K562 (cell line): Measurements from ENCODE around the gene CD109. TPM values are rescaled to one million over a fixed set of nuclear protein-coding genes. Genes with fewer than 3 reads are reported as not detected.

ENCODE experiments used
- ATAC-seq: fragments of 200-7000 bp; cut with Tn5 transposase; 3 replicates; pipeline ENCODE4 v1.9.1; 2020; ENCODE audit warnings: moderate library complexity
- BruUV-seq: library from RNA; stranded (reverse); fragments of 400-500 nt; replicated peaks from 2 replicates; lab custom pipeline; 2021; lab: Mats Ljungman, UMichigan
- CTCF ChIA-PET: fragments of 300-600 bp; formaldehyde crosslinking; extraction: SDS; loops from one replicate; lab custom pipeline; 2021; ENCODE audit warnings: low intra/inter-chr PET ratio; lab: Yijun Ruan, JAX
- POLR2A ChIA-PET: fragments of 300-600, 350-650 bp; sonication (Branson Sonifier 250); formaldehyde crosslinking; extraction: SDS; loops from one replicate; lab custom pipeline; 2021; ENCODE audit warnings: antibody characterized with exemption, inconsistent platforms; lab: Yijun Ruan, JAX
- DNase-seq, 4 experiments: peaks; one replicate each; pipeline versions ENCODE4 v3.0.0 to v3.0.0-alpha.2; 2011 to 2018; ENCODE audit warnings: low spot score in 3 of 4, mixed read lengths in 3 of 4; ENCODE audit errors: extremely low read depth in 1 of 4
- FAIRE-seq: peaks from 2 replicates; lab custom pipeline; 2011; peaks lifted over from hg19 to GRCh38; lab: Jason Lieb, UNC
- H2AFZ ChIP-seq: 2 replicates; pipeline ENCODE4 v1.6.0; 2011; ENCODE audit warnings: low read depth, low read length, control low read depth, inconsistent platforms
- H3K27ac ChIP-seq: fragments of 200-600 bp; 3 replicates; pipeline ENCODE4 v1.8.0; 2011; ENCODE audit warnings: low read depth, mild to moderate bottlenecking, control low read depth, inconsistent platforms, low read length, moderate library complexity, mixed read lengths; ENCODE audit errors: extremely low read depth
- H3K27me3 ChIP-seq, 2 experiments: fragments of 300-600 bp in 1 of 2; 2 replicates in 1 of 2; 3 replicates in 1 of 2; pipeline versions ENCODE4 v1.6.0 to v1.8.0; 2011; ENCODE audit warnings: inconsistent platforms in 2 of 2, low read length in 2 of 2, mild to moderate bottlenecking in 1 of 2, mixed read lengths in 1 of 2, moderate library complexity in 1 of 2; ENCODE audit not compliant: control insufficient read depth in 2 of 2, insufficient read depth in 2 of 2
- H3K36me3 ChIP-seq: fragments of 300-600 bp; 3 replicates; pipeline ENCODE4 v1.8.0; 2011; ENCODE audit warnings: mild to moderate bottlenecking, low read length, inconsistent platforms; ENCODE audit not compliant: control insufficient read depth, insufficient read depth
- H3K4me1 ChIP-seq, 2 experiments: fragments of 200-600 bp in 1 of 2; replicated peaks in 1 of 2; 2 replicates in 1 of 2; 3 replicates in 1 of 2; pipeline versions ENCODE4 v1.5.1 to v1.8.0; 2011; ENCODE audit warnings: inconsistent platforms in 2 of 2, low read length in 2 of 2, mild to moderate bottlenecking in 1 of 2, mixed read lengths in 1 of 2, moderate library complexity in 1 of 2; ENCODE audit not compliant: control insufficient read depth in 2 of 2, insufficient read depth in 2 of 2
- H3K4me2 ChIP-seq: 2 replicates; pipeline ENCODE4 v1.6.1; 2011; ENCODE audit warnings: low read length, control low read depth, inconsistent platforms, mixed read lengths; ENCODE audit not compliant: insufficient read depth
- H3K4me3 ChIP-seq: fragments of 200-600 bp; sonication (generic), shearing (Covaris generic); 2 replicates; pipeline ENCODE4 v1.5.1; 2016; ENCODE audit warnings: control low read depth, inconsistent platforms
- H3K79me2 ChIP-seq: fragments of 200-600 bp; 3 replicates; pipeline ENCODE4 v1.8.0; 2011; ENCODE audit warnings: low read length, inconsistent platforms; ENCODE audit not compliant: control insufficient read depth, insufficient read depth
- H3K9ac ChIP-seq, 2 experiments: 2 replicates each; pipeline versions ENCODE4 v1.6.0 to v1.6.1; 2011; ENCODE audit warnings: low read depth in 2 of 2, low read length in 2 of 2, control low read depth in 1 of 2, inconsistent platforms in 1 of 2, mild to moderate bottlenecking in 1 of 2, mixed read lengths in 1 of 2; ENCODE audit not compliant: insufficient read depth in 1 of 2
- H3K9me1 ChIP-seq: one replicate; pipeline ENCODE4 v1.6.0; 2011; ENCODE audit warnings: inconsistent platforms, mild to moderate bottlenecking, low read length, moderate library complexity; ENCODE audit not compliant: control insufficient read depth, insufficient read depth
- H3K9me3 ChIP-seq: replicated peaks from 2 replicates; pipeline ENCODE4 v1.5.1; 2011; ENCODE audit warnings: low read depth, low read length, inconsistent platforms; ENCODE audit not compliant: control insufficient read depth, insufficient read depth
- H4K20me1 ChIP-seq: replicated peaks from 2 replicates; pipeline ENCODE4 v1.6.1; 2011; ENCODE audit warnings: low read length, inconsistent platforms, mixed read lengths; ENCODE audit not compliant: control insufficient read depth, insufficient read depth
- ARID3B ChIP-seq: fragments of 250-450 bp; sonication (Bioruptor Pico); IDR thresholded peaks from 2 replicates; pipeline ENCODE4 v1.4.0; 2020; ENCODE audit warnings: borderline replicate concordance
- CLOCK ChIP-seq: fragments of 250-450 bp; sonication (Bioruptor Pico); IDR thresholded peaks from 2 replicates; pipeline ENCODE4 v1.4.0; 2020; ENCODE audit warnings: mild to moderate bottlenecking, moderate library complexity, borderline replicate concordance
- FIP1L1 ChIP-seq: fragments of 200-400 bp; formaldehyde crosslinking; IDR thresholded peaks from 2 replicates; pipeline ENCODE4 v1.6.1; 2018; ENCODE audit warnings: mild to moderate bottlenecking, low read depth, low read length; ENCODE audit not compliant: poor library complexity, severe bottlenecking
- HLTF ChIP-seq: fragments of 450-650 bp; IDR thresholded peaks from 2 replicates; pipeline ENCODE4 v1.6.1; 2016
- HSF4 ChIP-seq: fragments of 250-450 bp; sonication (Bioruptor Pico); IDR thresholded peaks from 2 replicates; pipeline ENCODE4 v2.1.2; 2022; ENCODE audit warnings: mild to moderate bottlenecking, moderate library complexity, borderline replicate concordance
- MAFG ChIP-seq: fragments of 450-650 bp; conservative IDR thresholded peaks from 2 replicates; pipeline ENCODE4 v1.6.1; 2016; ENCODE audit warnings: missing genetic modification characterization, missing compliant biosample characterization
- MEIS2 ChIP-seq: fragments of 450-650 bp; IDR thresholded peaks from 2 replicates; pipeline ENCODE4 v1.6.1; 2014; ENCODE audit warnings: mild to moderate bottlenecking; ENCODE audit not compliant: partially characterized antibody
- RBM39 ChIP-seq: fragments of 200-400 bp; formaldehyde crosslinking; optimal IDR thresholded peaks from 2 replicates; pipeline ENCODE3; 2018; ENCODE audit warnings: low read depth, low read length
- RFX5 ChIP-seq: IDR thresholded peaks from 2 replicates; pipeline ENCODE4 v1.6.1; 2011; ENCODE audit warnings: low read depth, mild to moderate bottlenecking, improper control_type of control experiment, low read length
- TOE1 ChIP-seq, 2 experiments: fragments of 450-650 bp in 1 of 2; sonication (generic) in 1 of 2; formaldehyde crosslinking in 1 of 2; IDR thresholded peaks; 2 replicates each; pipeline versions ENCODE4 v1.7.1 to v1.8.0; 2016 to 2022; ENCODE audit warnings: borderline replicate concordance in 2 of 2, mild to moderate bottlenecking in 2 of 2, antibody characterized with exemption in 1 of 2, inconsistent platforms in 1 of 2, low read depth in 1 of 2, missing genetic modification reagents in 1 of 2, moderate library complexity in 1 of 2
- ZFX ChIP-seq: sonication (generic); formaldehyde crosslinking; IDR thresholded peaks from 2 replicates; pipeline ENCODE4 v1.8.0; 2022; ENCODE audit warnings: mild to moderate bottlenecking, missing genetic modification reagents, moderate library complexity
- ZNF384 ChIP-seq: IDR thresholded peaks from 2 replicates; pipeline ENCODE4 v1.6.1; 2012; ENCODE audit warnings: low read depth, low read length, improper control_type of control experiment
- ZNF668 ChIP-seq: fragments of 250-450 bp; sonication (Bioruptor Pico); IDR thresholded peaks from 2 replicates; pipeline ENCODE4 v1.8.0; 2022; ENCODE audit warnings: mild to moderate bottlenecking, inconsistent platforms
- in situ Hi-C: fragments of 300-500 bp; cut with MboI; formaldehyde crosslinking; loops from 4 replicates; pipeline ENCODE4 v1.15.0; 2018; ENCODE audit warnings: inconsistent platforms, mixed read lengths
- intact Hi-C: fragments of 100-400 bp; cut with micrococcal nuclease; formaldehyde crosslinking; loops from 2 replicates; pipeline ENCODE4 v1.14.2; 2022
- polyA plus RNA-seq, 8 experiments: library from polyadenylated mRNA; depleted of rRNA in 4 of 8; stranded (reverse) in 5 of 8; unstranded in 3 of 8; fragments of >200 nt; fragmentation: Nextera tagmentation in 2 of 8; fragmentation: Illumina TruSeq in 1 of 8; extraction: Ambion mirVana in 2 of 8; extraction: Trizol in 1 of 8; gene quantifications; 2 replicates each; pipeline versions ENCODE4 v1.2.1 to v1.2.3, GENCODE V29; 2011 to 2014; ENCODE audit warnings: inconsistent platforms in 1 of 8, missing spikeins in 1 of 8
- total RNA-seq, 7 experiments: library from RNA; depleted of rRNA in 6 of 7; stranded (reverse); fragments of >200 nt in 6 of 7; fragmentation: Illumina TruSeq in 2 of 7; extraction: Trizol in 2 of 7; gene quantifications; 2 replicates each; pipeline versions ENCODE4 v1.2.1 to v1.2.3, GENCODE V29; 2011 to 2021; ENCODE audit warnings: low replicate concordance in 1 of 7

CD109 gene
- total and polyA plus RNA-seq, 9 of the 15 experiments (the other 6 are each of a cell fraction or from before 2014, with no cell fraction given), result under 0.01 to 0.22 (median 0.11) TPM

DNA sequence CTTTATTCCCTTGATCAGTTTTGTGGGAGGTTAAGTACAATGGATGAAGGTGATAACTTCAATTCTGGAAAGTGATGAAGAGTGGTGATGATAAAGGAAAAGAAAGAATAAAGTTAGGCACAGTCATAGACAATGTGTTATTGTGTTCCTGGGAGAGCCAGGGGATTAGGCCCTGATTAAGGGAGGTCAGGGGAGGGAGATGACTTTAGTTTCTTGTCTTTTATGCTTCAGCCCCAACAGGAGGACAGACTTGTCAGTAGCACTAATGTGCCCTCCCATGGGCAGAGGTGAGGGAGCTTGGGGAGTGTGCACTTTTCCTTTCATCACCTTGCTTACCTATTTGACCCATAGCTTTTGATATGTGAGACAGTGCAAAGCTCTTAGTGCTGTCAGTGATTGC, 115.7 kb downstream of the CD109 start:
- no peaks in the 10 kb centered on the region for H4K20me1 ChIP-seq
- H3K27ac ChIP-seq, result no peak overlapping the region
- H3K9ac ChIP-seq, result no peak overlapping the region
- no peak overlapping the region for H3K4me2 ChIP-seq
- intact Hi-C loops, result no loop called here
- no peaks in the 10 kb centered on the region for H3K79me2 ChIP-seq
- ATAC-seq, result no peak
- no peaks in the 10 kb centered on the region for H3K27me3 ChIP-seq
- in situ Hi-C loops, result no loop called here
- no peak overlapping the region for H2AFZ ChIP-seq
- H3K4me3 ChIP-seq, result no peak overlapping the region
- ChIA-PET CTCF (no interaction called here), POLR2A (no interaction called here)
- no peaks in the 10 kb centered on the region for H3K9me3 ChIP-seq
- H3K4me1 ChIP-seq, result no peaks in the 10 kb centered on the region
- BruUV-seq, result no TSS peak
- DNase-seq, result no peak
- no peaks in the 10 kb centered on the region for H3K36me3 ChIP-seq
- no peak for TF ChIP-seq ZNF668 (CRISPR knock-in tag)
- TF ChIP-seq RFX5, result no peak
- no peak for TF ChIP-seq RBM39
- no peak for TF ChIP-seq HSF4 (CRISPR knock-in tag)
- TF ChIP-seq HLTF, result no peak
- no peak for TF ChIP-seq CLOCK (CRISPR knock-in tag)
- no peak for TF ChIP-seq TOE1 (IDR thresholded peaks at IDR 0.05; ENCODE audit: borderline replicate concordance)
- no peak for TF ChIP-seq TOE1 (CRISPR knock-in tag; IDR thresholded peaks at IDR 0.05; ENCODE audit: borderline replicate concordance, low read depth)
- no peak for TF ChIP-seq ZNF384
- TF ChIP-seq ZFX (CRISPR knock-in tag), result no peak
- no peak for TF ChIP-seq ARID3B
- no peak for TF ChIP-seq MAFG (tag)
- TF ChIP-seq MEIS2, result no peak
- TF ChIP-seq FIP1L1, result no peak
- FAIRE-seq, result no peak
- H3K9me1 ChIP-seq, result no peaks in the 10 kb centered on the region
